ENCODE measurements around the gene CCDC12. TPM values are rescaled to one million over a fixed set of nuclear protein-coding genes. Genes with fewer than 3 reads are reported as not detected.

CCDC12 gene
- total RNA-seq, 1 donor from 2014 or later = 36.3 TPM

GRCh38 chr3:46953234-46954010 lies 23.1 kb downstream of the CCDC12 start:
- Mint-ChIP-seq H3K4me1 (ENCODE audit: unreplicated experiment) (peaks cover 39% of the 10 kb centered on the region), H3K9me3 (ENCODE audit: unreplicated experiment) (no peaks in the 10 kb centered on the region)
- no peak for TF ChIP-seq CTCF (IDR thresholded peaks at IDR 0.05; ENCODE audit: unreplicated experiment)

GRCh38 chr3:46952813-46953212 lies 23.7 kb downstream of the CCDC12 start:
- H3K4me3 Mint-ChIP-seq (ENCODE audit: unreplicated experiment) = no peak overlapping the region
- no peak for DNase-seq (ENCODE audit: low spot score)
- H3K4me1 Mint-ChIP-seq (ENCODE audit: unreplicated experiment) = peaks cover 45% of the 10 kb centered on the region
- peaks cover 14% of the 10 kb centered on the region for H3K36me3 Mint-ChIP-seq (ENCODE audit: low read depth, unreplicated experiment)
- no peak for TF ChIP-seq CTCF (IDR thresholded peaks at IDR 0.05; ENCODE audit: unreplicated experiment)
- H3K9me3 Mint-ChIP-seq (ENCODE audit: unreplicated experiment) = no peaks in the 10 kb centered on the region
- no peak overlapping the region for H3K27ac Mint-ChIP-seq (ENCODE audit: unreplicated experiment)
- H3K27me3 Mint-ChIP-seq (ENCODE audit: unreplicated experiment) = peaks cover 3% of the 10 kb centered on the region

More at GRCh38 chr3:46953234-46954010, 23.1 kb downstream of the CCDC12 start:
- peaks cover 9% of the 10 kb centered on the region for H3K36me3 Mint-ChIP-seq (ENCODE audit: low read depth, unreplicated experiment)
- H3K4me3 Mint-ChIP-seq (ENCODE audit: unreplicated experiment) = no peak overlapping the region
- DNase-seq (ENCODE audit: low spot score) = no peak
- peaks cover 3% of the 10 kb centered on the region for H3K27me3 Mint-ChIP-seq (ENCODE audit: unreplicated experiment)
- H3K27ac Mint-ChIP-seq (ENCODE audit: unreplicated experiment) = peak overlapping the region; percentile 27

GRCh38 chr3:46950650-46951241 lies 25.8 kb downstream of the CCDC12 start:
- Mint-ChIP-seq H3K36me3 (ENCODE audit: low read depth, unreplicated experiment) (peaks cover 32% of the 10 kb centered on the region), H3K27ac (ENCODE audit: unreplicated experiment) (no peak overlapping the region), H3K4me1 (ENCODE audit: unreplicated experiment) (peaks cover 66% of the 10 kb centered on the region), H3K4me3 (ENCODE audit: unreplicated experiment) (no peak overlapping the region), H3K27me3 (ENCODE audit: unreplicated experiment) (peaks cover 3% of the 10 kb centered on the region), H3K9me3 (ENCODE audit: unreplicated experiment) (no peaks in the 10 kb centered on the region)
- DNase-seq (ENCODE audit: low spot score) = no peak
- TF ChIP-seq CTCF (IDR thresholded peaks at IDR 0.05; ENCODE audit: unreplicated experiment) = no peak

- DNase-seq (ENCODE audit: low spot score) = no peak
- Mint-ChIP-seq H3K27me3 (ENCODE audit: unreplicated experiment) (peaks cover 3% of the 10 kb centered on the region), H3K9me3 (ENCODE audit: unreplicated experiment) (no peaks in the 10 kb centered on the region), H3K4me1 (ENCODE audit: unreplicated experiment) (peaks cover 71% of the 10 kb centered on the region), H3K4me3 (ENCODE audit: unreplicated experiment) (no peak overlapping the region), H3K36me3 (ENCODE audit: low read depth, unreplicated experiment) (peaks cover 32% of the 10 kb centered on the region), H3K27ac (ENCODE audit: unreplicated experiment) (no peak overlapping the region)
- TF ChIP-seq CTCF (IDR thresholded peaks at IDR 0.05; ENCODE audit: unreplicated experiment) = no peak
Measured at GRCh38 chr3:46950177-46950576, 26.4 kb downstream of the CCDC12 start.
